Measurements from ENCODE around the gene MEAK7.

Gene MEAK7

DNA sequence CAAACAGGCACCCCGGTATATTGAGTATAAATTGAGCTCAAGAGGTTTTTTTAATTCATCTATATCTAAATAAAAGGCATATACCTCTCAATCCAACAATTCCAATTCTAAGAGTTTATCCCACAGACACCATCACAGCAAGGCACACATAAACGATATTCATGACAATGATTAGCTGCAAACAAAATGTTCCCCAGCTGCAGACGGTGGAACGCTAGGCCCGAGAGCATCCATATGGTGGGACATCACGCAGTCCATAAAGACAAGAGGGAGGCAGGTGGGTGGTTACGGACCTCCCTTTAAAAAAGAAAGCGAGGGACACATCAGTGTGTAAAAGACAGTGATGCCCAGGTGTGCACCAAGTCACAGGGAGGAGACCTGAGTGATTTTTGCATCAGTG lies 28.1 kb downstream of the MEAK7 start:
- no peak for DNase-seq (ENCODE audit: low read depth, low spot score)
- H3K9me3 ChIP-seq (ENCODE audit: low read depth, low read length) = no peaks in the 10 kb centered on the region
- H3K4me3 ChIP-seq = no peak overlapping the region
- TF ChIP-seq POLR2AphosphoS5 (IDR thresholded peaks at IDR 0.05; ENCODE audit: borderline replicate concordance, low read depth, low read length) (no peak), FOXP2 (optimal IDR thresholded peaks at IDR 0.05; ENCODE audit: control extremely low read depth, extremely low read length, insufficient read depth) (no peak), EZH2 (IDR thresholded peaks at IDR 0.05) (no peak)
- H3K9ac ChIP-seq (ENCODE audit: insufficient read length) = no peak overlapping the region
- H3K27ac ChIP-seq = no peak overlapping the region
- no peaks in the 10 kb centered on the region for H3K36me3 ChIP-seq (ENCODE audit: insufficient read depth, low read length)

DNA sequence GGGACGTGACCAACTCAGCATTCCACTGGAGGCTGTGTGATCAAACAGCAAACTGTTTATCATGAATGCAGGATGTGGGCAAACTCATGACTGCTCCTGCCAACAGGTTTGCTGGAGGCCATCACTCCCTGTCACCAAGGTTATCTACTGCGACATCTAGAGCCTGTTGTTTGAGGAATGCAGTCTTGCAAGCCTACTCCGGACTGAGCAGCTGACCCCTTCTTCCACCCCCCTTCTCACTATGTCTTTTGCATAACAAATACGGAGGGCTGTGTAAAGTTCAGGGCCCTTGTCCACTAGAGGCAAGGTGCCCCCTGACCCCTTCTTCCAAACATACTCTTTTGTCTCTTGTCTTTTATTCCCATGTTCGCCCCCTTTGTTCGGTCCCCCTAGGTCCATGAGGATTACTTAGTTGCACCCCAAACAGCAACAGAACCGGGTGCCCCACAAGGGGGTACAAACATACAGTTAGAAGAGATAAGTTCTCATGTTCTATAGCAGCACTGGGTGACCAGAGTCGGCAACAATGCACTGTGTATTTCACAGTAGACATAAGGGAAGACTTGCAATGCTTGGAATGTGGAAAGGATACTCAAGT lies 28.7 kb downstream of the MEAK7 start:
- Histone ChIP-seq H3K27ac (no peak overlapping the region), H3K36me3 (ENCODE audit: insufficient read depth, low read length) (no peaks in the 10 kb centered on the region), H3K9ac (ENCODE audit: insufficient read length) (no peak overlapping the region), H3K9me3 (ENCODE audit: low read depth, low read length) (no peaks in the 10 kb centered on the region), H3K4me3 (no peak overlapping the region)
- TF ChIP-seq POLR2AphosphoS5 (IDR thresholded peaks at IDR 0.05; ENCODE audit: borderline replicate concordance, low read depth, low read length) (no peak), FOXP2 (optimal IDR thresholded peaks at IDR 0.05; ENCODE audit: control extremely low read depth, extremely low read length, insufficient read depth) (no peak), EZH2 (IDR thresholded peaks at IDR 0.05) (no peak)
- DNase-seq (ENCODE audit: low read depth, low spot score) = no peak

DNA sequence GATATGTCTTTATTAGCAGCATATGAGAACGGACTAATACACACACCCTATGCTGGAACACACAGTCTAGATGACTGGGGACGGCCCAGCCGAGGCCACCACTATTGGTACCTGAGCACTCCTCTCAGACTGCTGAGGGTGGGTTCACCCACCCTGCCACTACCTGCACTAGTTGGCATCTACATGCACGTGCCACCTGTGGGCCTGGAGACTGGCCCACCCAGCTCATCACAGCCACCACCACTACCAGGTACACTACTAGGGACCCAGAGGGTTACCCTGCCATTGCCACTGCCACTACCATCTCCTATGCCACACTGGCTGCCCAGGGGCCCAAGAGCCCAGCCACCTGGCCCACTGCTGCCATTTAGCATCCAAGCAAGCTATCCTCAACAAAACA lies 32.5 kb downstream of the MEAK7 start:
- Histone ChIP-seq H3K4me3 (no peak overlapping the region), H3K27ac (no peak overlapping the region), H3K36me3 (ENCODE audit: insufficient read depth, low read length) (no peaks in the 10 kb centered on the region), H3K9ac (ENCODE audit: insufficient read length) (no peak overlapping the region), H3K9me3 (ENCODE audit: low read depth, low read length) (no peaks in the 10 kb centered on the region)
- no peak for DNase-seq (ENCODE audit: low read depth, low spot score)
- TF ChIP-seq FOXP2 (optimal IDR thresholded peaks at IDR 0.05; ENCODE audit: control extremely low read depth, extremely low read length, insufficient read depth) = no peak
- no peak for TF ChIP-seq EZH2 (IDR thresholded peaks at IDR 0.05)
- no peak for TF ChIP-seq POLR2AphosphoS5 (IDR thresholded peaks at IDR 0.05; ENCODE audit: borderline replicate concordance, low read depth, low read length)

DNA sequence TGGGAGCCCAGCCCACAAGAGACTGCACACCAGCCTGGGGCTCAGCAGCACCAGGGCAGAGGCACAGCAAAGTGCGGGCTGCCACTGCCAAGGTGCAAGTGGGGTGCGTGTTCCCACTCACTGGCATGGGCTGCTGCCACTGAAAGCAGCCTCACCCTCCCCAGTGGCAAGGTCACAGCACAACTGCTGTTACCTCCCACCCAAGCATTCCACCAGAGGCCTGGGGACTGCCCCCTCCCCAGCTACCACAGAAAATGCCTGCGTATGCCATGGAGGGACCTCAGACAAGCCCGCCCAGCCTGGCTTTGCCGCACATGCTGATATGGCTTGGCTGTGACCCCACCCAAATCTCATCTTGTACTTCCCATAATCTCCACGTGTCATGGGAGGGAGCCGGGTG lies 33.1 kb downstream of the MEAK7 start:
- H3K36me3 ChIP-seq (ENCODE audit: insufficient read depth, low read length) = no peaks in the 10 kb centered on the region
- H3K27ac ChIP-seq = no peak overlapping the region
- H3K9me3 ChIP-seq (ENCODE audit: low read depth, low read length) = no peaks in the 10 kb centered on the region
- no peak overlapping the region for H3K9ac ChIP-seq (ENCODE audit: insufficient read length)
- TF ChIP-seq POLR2AphosphoS5 (IDR thresholded peaks at IDR 0.05; ENCODE audit: borderline replicate concordance, low read depth, low read length) = no peak
- no peak for TF ChIP-seq FOXP2 (optimal IDR thresholded peaks at IDR 0.05; ENCODE audit: control extremely low read depth, extremely low read length, insufficient read depth)
- no peak for TF ChIP-seq EZH2 (IDR thresholded peaks at IDR 0.05)
- no peak for DNase-seq (ENCODE audit: low read depth, low spot score)
- H3K4me3 ChIP-seq = no peak overlapping the region

DNA sequence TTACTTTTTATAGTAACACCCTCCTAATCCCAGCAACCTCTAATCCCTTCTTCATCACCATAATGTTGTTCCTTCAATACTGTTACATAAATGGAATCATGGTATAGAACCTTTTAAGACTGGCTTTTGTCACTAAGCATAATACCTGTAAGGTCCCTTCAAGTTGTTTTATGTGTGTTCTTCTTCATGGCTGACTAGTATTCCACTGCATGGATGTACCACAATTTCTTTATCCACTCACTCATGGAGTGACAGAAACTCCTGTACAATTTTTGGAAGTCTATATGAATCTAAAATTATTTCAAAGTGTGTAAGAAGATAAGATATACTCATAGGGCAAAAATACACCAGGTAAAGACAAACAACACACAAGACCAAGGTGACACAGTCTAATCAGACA lies 36.8 kb downstream of the MEAK7 start:
- TF ChIP-seq FOXP2 (optimal IDR thresholded peaks at IDR 0.05; ENCODE audit: control extremely low read depth, extremely low read length, insufficient read depth) = no peak
- H3K36me3 ChIP-seq (ENCODE audit: insufficient read depth, low read length) = no peaks in the 10 kb centered on the region
- DNase-seq (ENCODE audit: low read depth, low spot score) = no peak

DNA sequence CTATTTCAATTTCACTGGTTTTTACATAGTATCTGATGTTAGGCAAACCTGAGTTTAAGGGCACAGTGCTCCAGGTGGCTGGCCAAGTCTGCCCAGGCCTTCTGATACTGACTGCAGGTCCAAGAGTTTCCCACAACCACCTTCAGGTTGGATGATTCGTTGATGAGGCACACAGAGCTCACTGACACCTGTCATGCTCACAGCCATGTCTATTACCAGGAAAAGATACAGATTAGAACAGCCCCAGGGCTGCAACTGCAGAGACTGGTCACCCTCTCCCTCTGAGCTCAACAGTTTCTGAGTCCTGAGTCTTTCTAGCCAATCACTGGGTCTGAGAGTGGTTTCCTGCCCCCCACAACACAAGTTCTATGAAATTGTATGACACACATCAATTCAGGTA lies 37.2 kb downstream of the MEAK7 start:
- Histone ChIP-seq H3K9ac (ENCODE audit: insufficient read length) (no peak overlapping the region), H3K4me3 (no peak overlapping the region), H3K36me3 (ENCODE audit: insufficient read depth, low read length) (no peaks in the 10 kb centered on the region), H3K27ac (no peak overlapping the region), H3K9me3 (ENCODE audit: low read depth, low read length) (no peaks in the 10 kb centered on the region)
- no peak for DNase-seq (ENCODE audit: low read depth, low spot score)
- no peak for TF ChIP-seq EZH2 (IDR thresholded peaks at IDR 0.05)
- no peak for TF ChIP-seq FOXP2 (optimal IDR thresholded peaks at IDR 0.05; ENCODE audit: control extremely low read depth, extremely low read length, insufficient read depth)
- no peak for TF ChIP-seq POLR2AphosphoS5 (IDR thresholded peaks at IDR 0.05; ENCODE audit: borderline replicate concordance, low read depth, low read length)

More for the DNA sequence above, 36.8 kb downstream of the MEAK7 start:
- H3K9me3 ChIP-seq (ENCODE audit: low read depth, low read length) = no peaks in the 10 kb centered on the region
- no peak overlapping the region for H3K27ac ChIP-seq
- no peak overlapping the region for H3K9ac ChIP-seq (ENCODE audit: insufficient read length)
- no peak overlapping the region for H3K4me3 ChIP-seq

DNA sequence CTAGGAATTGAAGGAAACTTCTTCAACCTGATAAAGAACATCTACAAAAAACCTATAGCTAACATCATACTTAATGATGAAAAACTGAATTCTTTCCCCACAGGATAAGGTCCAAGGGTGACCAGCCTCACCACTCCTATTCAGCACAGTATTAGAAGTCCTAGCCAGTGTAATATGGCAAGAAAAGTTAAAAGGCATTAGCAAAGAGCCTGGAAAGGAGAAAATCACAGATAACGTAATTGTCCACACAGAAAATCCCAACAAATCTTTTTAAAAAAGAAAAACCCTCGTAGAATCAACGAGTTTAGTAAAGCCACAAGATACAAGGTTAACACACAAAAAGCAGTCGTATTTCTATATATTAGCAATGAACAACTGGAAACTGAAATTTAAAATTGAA lies 37.8 kb downstream of the MEAK7 start:
- Histone ChIP-seq H3K9me3 (ENCODE audit: low read depth, low read length) (no peaks in the 10 kb centered on the region), H3K4me3 (no peak overlapping the region), H3K9ac (ENCODE audit: insufficient read length) (no peak overlapping the region), H3K36me3 (ENCODE audit: insufficient read depth, low read length) (no peaks in the 10 kb centered on the region), H3K27ac (no peak overlapping the region)
- TF ChIP-seq POLR2AphosphoS5 (IDR thresholded peaks at IDR 0.05; ENCODE audit: borderline replicate concordance, low read depth, low read length) = no peak
- no peak for TF ChIP-seq FOXP2 (optimal IDR thresholded peaks at IDR 0.05; ENCODE audit: control extremely low read depth, extremely low read length, insufficient read depth)
- no peak for TF ChIP-seq EZH2 (IDR thresholded peaks at IDR 0.05)
- no peak for DNase-seq (ENCODE audit: low read depth, low spot score)

DNA sequence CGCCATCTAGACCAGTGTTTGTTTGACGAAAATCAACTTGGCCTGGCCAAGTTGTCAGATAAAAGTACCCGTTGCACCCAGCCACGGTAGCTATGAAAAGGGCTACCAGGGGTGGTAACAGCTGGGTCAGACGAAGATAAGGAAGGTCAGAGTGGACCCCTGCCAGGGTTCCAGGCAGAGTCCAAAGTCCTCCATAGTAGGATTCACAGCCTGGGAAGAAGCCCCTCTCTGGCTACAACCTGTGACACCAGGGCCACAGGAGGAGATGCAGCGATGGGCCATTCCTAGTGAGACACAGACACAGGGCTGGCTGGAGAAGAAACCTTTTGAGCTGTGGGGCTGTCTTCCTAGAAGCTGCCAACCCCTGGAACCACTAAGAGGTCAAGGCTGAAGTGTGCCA lies 39.3 kb downstream of the MEAK7 start:
- no peak overlapping the region for H3K9ac ChIP-seq (ENCODE audit: insufficient read length)
- DNase-seq (ENCODE audit: low read depth, low spot score) = no peak
- H3K27ac ChIP-seq = no peak overlapping the region
- H3K9me3 ChIP-seq (ENCODE audit: low read depth, low read length) = no peaks in the 10 kb centered on the region
- H3K4me3 ChIP-seq = no peak overlapping the region
- TF ChIP-seq FOXP2 (optimal IDR thresholded peaks at IDR 0.05; ENCODE audit: control extremely low read depth, extremely low read length, insufficient read depth) (no peak), POLR2AphosphoS5 (IDR thresholded peaks at IDR 0.05; ENCODE audit: borderline replicate concordance, low read depth, low read length) (no peak), EZH2 (IDR thresholded peaks at IDR 0.05) (no peak)
- H3K36me3 ChIP-seq (ENCODE audit: insufficient read depth, low read length) = no peaks in the 10 kb centered on the region

DNA sequence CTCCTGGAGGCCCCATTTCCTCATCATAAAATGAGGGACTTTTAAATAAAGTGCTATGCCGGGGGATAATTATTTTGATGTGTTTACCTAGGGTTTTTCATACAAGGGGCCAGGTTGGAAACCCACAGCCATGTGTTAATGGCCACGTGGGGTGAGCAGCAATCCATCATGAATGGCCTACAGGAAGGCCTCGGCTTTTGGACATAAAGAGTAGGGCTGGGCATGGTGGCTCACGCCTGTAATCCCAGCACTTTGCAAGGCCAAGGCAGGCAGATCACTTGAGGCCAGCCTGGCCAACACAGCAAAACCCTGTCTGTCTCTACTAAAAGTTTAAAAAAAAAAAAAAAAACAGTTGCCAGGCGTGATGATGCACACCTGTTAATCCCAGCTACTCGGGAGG lies 40.3 kb downstream of the MEAK7 start:
- no peaks in the 10 kb centered on the region for H3K36me3 ChIP-seq (ENCODE audit: insufficient read depth, low read length)
- no peak overlapping the region for H3K9ac ChIP-seq (ENCODE audit: insufficient read length)
- DNase-seq (ENCODE audit: low read depth, low spot score) = no peak
- TF ChIP-seq FOXP2 (optimal IDR thresholded peaks at IDR 0.05; ENCODE audit: control extremely low read depth, extremely low read length, insufficient read depth) (no peak), EZH2 (IDR thresholded peaks at IDR 0.05) (no peak), POLR2AphosphoS5 (IDR thresholded peaks at IDR 0.05; ENCODE audit: borderline replicate concordance, low read depth, low read length) (no peak)
- no peak overlapping the region for H3K4me3 ChIP-seq
- H3K9me3 ChIP-seq (ENCODE audit: low read depth, low read length) = no peaks in the 10 kb centered on the region
- H3K27ac ChIP-seq = no peak overlapping the region

Measured in SK-N-MC (cell line).